HCT116 (cell line): ENCODE data around the gene CAVIN1. TPM values are rescaled to one million over a fixed set of nuclear protein-coding genes. Genes with fewer than 3 reads are reported as not detected.

Experiments used
- ATAC-seq: fragments of 200-7000 bp; cut with Tn5 transposase; 2 replicates; pipeline ENCODE4 v1.9.1; 2020; ENCODE audit warnings: mild to moderate bottlenecking, moderate library complexity
- BruUV-seq: library from RNA; stranded (reverse); fragments of 400-500 nt; replicated peaks from 2 replicates; lab custom pipeline; 2021; lab: Mats Ljungman, UMichigan
- CTCF ChIA-PET: fragments of 300-600 bp; sonication (Branson Sonifier 250); formaldehyde crosslinking; loops from one replicate; lab custom pipeline; 2021; ENCODE audit warnings: antibody characterized with exemption; lab: Charles Lee
- POLR2A ChIA-PET: fragments of 300-600, 350-600 bp; sonication (Branson Sonifier 250); formaldehyde crosslinking; loops from one replicate; lab custom pipeline; 2021; ENCODE audit warnings: antibody characterized with exemption; lab: Charles Lee
- RAD21 ChIA-PET, 2 experiments: fragments of 300-600 bp; sonication (Branson Sonifier 250); formaldehyde crosslinking; loops; one replicate each; lab custom pipeline; 2023; ENCODE audit warnings: low total read pairs in 2 of 2; ENCODE audit not compliant: uncharacterized antibody in 2 of 2, unreplicated experiment in 2 of 2, low non-redundant PET in 1 of 2; lab: Charles Lee
- DNase-seq: peaks from one replicate; pipeline ENCODE4 v3.0.0-alpha.2; 2010; ENCODE audit warnings: low read depth, low spot score
- H2AFZ ChIP-seq: fragments of 200-600 bp; shearing (Covaris generic), sonication (generic); 2 replicates; pipeline ENCODE4 v1.6.1; 2017; ENCODE audit warnings: low read depth, mixed run types, mixed read lengths, antibody characterized with exemption, low read length; ENCODE audit not compliant: poor library complexity, severe bottlenecking
- H3K27ac ChIP-seq: 2 replicates; pipeline ENCODE4 v1.5.1; 2012; ENCODE audit warnings: low read depth, low read length
- H3K27me3 ChIP-seq: fragments of 200-600 bp; sonication (generic); 2 replicates; pipeline ENCODE4 v1.6.1; 2016; ENCODE audit warnings: mixed run types, low read length, mixed read lengths; ENCODE audit not compliant: insufficient read depth
- H3K36me3 ChIP-seq, 2 experiments: fragments of 200-500 bp in 1 of 2; fragments of 200-600 bp in 1 of 2; sonication (Bioruptor generic) in 1 of 2; sonication (generic) in 1 of 2; 2 replicates each; pipeline versions ENCODE4 v1.5.1 to v1.6.1; 2014 to 2016; ENCODE audit warnings: low read length in 2 of 2, inconsistent platforms in 1 of 2, mixed read lengths in 1 of 2, mixed run types in 1 of 2; ENCODE audit not compliant: insufficient read depth in 2 of 2, control insufficient read depth in 1 of 2
- H3K4me1 ChIP-seq, 2 experiments: fragments of 200-600 bp in 1 of 2; sonication (generic) in 1 of 2; 2 replicates each; pipeline versions ENCODE4 v1.5.1 to v1.6.1; 2012 to 2017; ENCODE audit warnings: low read length in 2 of 2, inconsistent platforms in 1 of 2, mild to moderate bottlenecking in 1 of 2, mixed read lengths in 1 of 2, mixed run types in 1 of 2, moderate library complexity in 1 of 2; ENCODE audit not compliant: insufficient read depth in 2 of 2, control insufficient read depth in 1 of 2
- H3K4me2 ChIP-seq: fragments of 200-600 bp; sonication (generic); 2 replicates; pipeline ENCODE4 v1.6.1; 2017; ENCODE audit warnings: mixed run types, low read length, mixed read lengths
- H3K4me3 ChIP-seq, 2 experiments: fragments of 200-600 bp in 1 of 2; sonication (generic) in 1 of 2; replicated peaks in 1 of 2; 2 replicates each; pipeline ENCODE4 v1.5.1; 2011 to 2016; ENCODE audit warnings: low read length in 2 of 2, control low read depth in 1 of 2, low read depth in 1 of 2, mild to moderate bottlenecking in 1 of 2, mixed read lengths in 1 of 2, mixed run types in 1 of 2
- H3K79me2 ChIP-seq: fragments of 200-600 bp; sonication (generic); 2 replicates; pipeline ENCODE4 v1.6.1; 2017; ENCODE audit warnings: mild to moderate bottlenecking, mixed run types, low read length, moderate library complexity, mixed read lengths; ENCODE audit not compliant: insufficient read depth
- H3K9ac ChIP-seq: fragments of 200-600 bp; sonication (generic); 2 replicates; pipeline ENCODE4 v1.6.1; 2016; ENCODE audit warnings: low read length, mixed read lengths
- H3K9me2 ChIP-seq: fragments of 200-600 bp; sonication (generic), shearing (Covaris generic); 2 replicates; pipeline ENCODE4 v1.6.1; 2017; ENCODE audit warnings: mixed run types, mild to moderate bottlenecking, moderate library complexity; ENCODE audit not compliant: insufficient read depth
- H3K9me3 ChIP-seq, 2 experiments: fragments of 200-500 bp in 1 of 2; fragments of 200-600 bp in 1 of 2; sonication (Bioruptor generic) in 1 of 2; sonication (generic) in 1 of 2; 2 replicates each; pipeline ENCODE4 v1.6.1; 2014 to 2017; ENCODE audit warnings: low read length in 2 of 2, mixed read lengths in 2 of 2, inconsistent platforms in 1 of 2, low read depth in 1 of 2, mild to moderate bottlenecking in 1 of 2, mixed run types in 1 of 2, moderate library complexity in 1 of 2; ENCODE audit not compliant: control insufficient read depth in 1 of 2, insufficient read depth in 1 of 2
- H4K20me1 ChIP-seq: fragments of 200-600 bp; sonication (generic), shearing (Covaris generic); 2 replicates; pipeline ENCODE4 v1.6.1; 2017; ENCODE audit warnings: mixed run types, mild to moderate bottlenecking, moderate library complexity; ENCODE audit not compliant: insufficient read depth
- CBX3 ChIP-seq: IDR thresholded peaks from 2 replicates; pipeline ENCODE4 v1.6.1; 2012; ENCODE audit warnings: low read depth
- ELF1 ChIP-seq: IDR thresholded peaks from 2 replicates; pipeline ENCODE4 v1.6.1; 2012; ENCODE audit warnings: low read depth, borderline replicate concordance
- MAX ChIP-seq: IDR thresholded peaks from 2 replicates; pipeline ENCODE4 v1.6.1; 2012
- REST ChIP-seq: IDR thresholded peaks from 2 replicates; pipeline ENCODE4 v1.6.1; 2012; ENCODE audit warnings: low read depth
- SIN3A ChIP-seq: IDR thresholded peaks from 2 replicates; pipeline ENCODE4 v1.6.1; 2012; ENCODE audit warnings: low read depth
- SP1 ChIP-seq: IDR thresholded peaks from 2 replicates; pipeline ENCODE4 v1.6.1; 2012; ENCODE audit warnings: low read depth
- TCF7L2 ChIP-seq: IDR thresholded peaks from 2 replicates; pipeline ENCODE4 v1.7.0; 2011; ENCODE audit warnings: borderline replicate concordance, inconsistent platforms; ENCODE audit not compliant: insufficient read depth, insufficient read length; ENCODE audit errors: extremely low read depth
- ZBTB33 ChIP-seq: IDR thresholded peaks from 2 replicates; pipeline ENCODE4 v1.6.1; 2011; ENCODE audit warnings: mild to moderate bottlenecking, low read length, moderate library complexity; ENCODE audit not compliant: insufficient replicate concordance; ENCODE audit errors: extremely low read depth
- intact Hi-C: fragments of 100-400 bp; cut with micrococcal nuclease; formaldehyde crosslinking; loops from 2 replicates; pipeline ENCODE4 v1.10.0; 2022
- total RNA-seq: library from RNA; stranded (reverse); gene quantifications from one replicate; pipeline ENCODE4 v1.2.1, GENCODE V29; 2021; ENCODE audit not compliant: unreplicated experiment
- TF ChIP-seq, protein P1 (sequence below), 3 experiments: fragments of 200-600 bp in 1 of 3; sonication (generic) in 1 of 3; IDR thresholded peaks in 2 of 3; conservative IDR thresholded peaks in 1 of 3; 2 replicates each; pipeline ENCODE4 v1.5.1; 2012 to 2017; ENCODE audit warnings: low read depth in 2 of 3, low read length in 2 of 3, antibody characterized with exemption in 1 of 3, borderline replicate concordance in 1 of 3, control low read depth in 1 of 3, mild to moderate bottlenecking in 1 of 3, mixed read lengths in 1 of 3, mixed run types in 1 of 3, moderate library complexity in 1 of 3; ENCODE audit not compliant: insufficient read depth in 1 of 3

CAVIN1 gene
- total RNA-seq, 1 experiment from 2014 or later = 79.7 TPM

GRCh38 chr17:42459801-42460281, 36.8 kb upstream of the CAVIN1 start:
- ChIA-PET CTCF (no interaction called here), RAD21 (no interaction called here), POLR2A (no interaction called here)
- Histone ChIP-seq H3K27me3 (no peaks in the 10 kb centered on the region), H3K27ac (peak overlapping the region; percentile 65; the same call in 1 of the 2 replicates), H3K4me2 (peak overlapping the region; percentile 93), H3K9ac (peak overlapping the region; percentile 75), H4K20me1 (no peaks in the 10 kb centered on the region), H3K79me2 (peaks cover 34% of the 10 kb centered on the region), H3K4me3 (peak overlapping the region; percentile 78 to 99), H3K4me1 (peaks cover 13 to 25% of the 10 kb centered on the region in 2 experiments), H2AFZ (no peak overlapping the region), H3K9me3 (no peaks in the 10 kb centered on the region), H3K9me2 (no peaks in the 10 kb centered on the region), H3K36me3 (peaks cover 6 to 18% of the 10 kb centered on the region in 2 experiments; a peak in 3 of 4 replicates)
- no peak for ATAC-seq
- TF ChIP-seq REST = peak; percentile 44
- no peak for TF ChIP-seq MAX
- BruUV-seq = no TSS peak
- no peak for DNase-seq
- intact Hi-C loops = no loop called here

- ChIA-PET CTCF (no interaction called here), POLR2A (no interaction called here), RAD21 (no interaction called here)
- Histone ChIP-seq H3K9ac (peak overlapping the region; percentile 75), H4K20me1 (no peaks in the 10 kb centered on the region), H3K9me2 (no peaks in the 10 kb centered on the region), H3K27me3 (no peaks in the 10 kb centered on the region), H3K4me3 (peak overlapping the region; percentile 78 to 99), H3K4me2 (peak overlapping the region; percentile 93), H3K9me3 (no peaks in the 10 kb centered on the region), H2AFZ (no peak overlapping the region), H3K36me3 (peaks cover 6 to 18% of the 10 kb centered on the region in 2 experiments; a peak in 3 of 4 replicates), H3K27ac (peak overlapping the region; percentile 65), H3K4me1 (peaks cover 13 to 25% of the 10 kb centered on the region in 2 experiments), H3K79me2 (peaks cover 34% of the 10 kb centered on the region)
- intact Hi-C loops = no loop called here
- DNase-seq (no peak), ATAC-seq (peak; percentile 75)
- no TSS peak for BruUV-seq
- TF ChIP-seq MAX (no peak), SP1 (no peak), TCF7L2 (no peak), CBX3 (no peak), SIN3A (peak; percentile 58), ZBTB33 (no peak), ELF1 (no peak)
- TF ChIP-seq, protein P1, sequence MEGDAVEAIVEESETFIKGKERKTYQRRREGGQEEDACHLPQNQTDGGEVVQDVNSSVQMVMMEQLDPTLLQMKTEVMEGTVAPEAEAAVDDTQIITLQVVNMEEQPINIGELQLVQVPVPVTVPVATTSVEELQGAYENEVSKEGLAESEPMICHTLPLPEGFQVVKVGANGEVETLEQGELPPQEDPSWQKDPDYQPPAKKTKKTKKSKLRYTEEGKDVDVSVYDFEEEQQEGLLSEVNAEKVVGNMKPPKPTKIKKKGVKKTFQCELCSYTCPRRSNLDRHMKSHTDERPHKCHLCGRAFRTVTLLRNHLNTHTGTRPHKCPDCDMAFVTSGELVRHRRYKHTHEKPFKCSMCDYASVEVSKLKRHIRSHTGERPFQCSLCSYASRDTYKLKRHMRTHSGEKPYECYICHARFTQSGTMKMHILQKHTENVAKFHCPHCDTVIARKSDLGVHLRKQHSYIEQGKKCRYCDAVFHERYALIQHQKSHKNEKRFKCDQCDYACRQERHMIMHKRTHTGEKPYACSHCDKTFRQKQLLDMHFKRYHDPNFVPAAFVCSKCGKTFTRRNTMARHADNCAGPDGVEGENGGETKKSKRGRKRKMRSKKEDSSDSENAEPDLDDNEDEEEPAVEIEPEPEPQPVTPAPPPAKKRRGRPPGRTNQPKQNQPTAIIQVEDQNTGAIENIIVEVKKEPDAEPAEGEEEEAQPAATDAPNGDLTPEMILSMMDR (IDR thresholded peaks at IDR 0.05 in 2 of 3, conservative IDR thresholded peaks at IDR 0.05 in 1 of 3; ENCODE audit: borderline replicate concordance in 1 of 3, insufficient read depth in 1 of 3, low read depth in 2 of 3, low read length in 2 of 3) = peak; percentile 25 to 56 (median 41); a peak in 5 of 6 replicates
Observed at GRCh38 chr17:42459256-42459800, 36.3 kb upstream of the CAVIN1 start.
